Loucy (cell line): ENCODE data around the gene UGP2.

Source experiments
- EZH2phosphoT487 ChIP-seq: fragments of 200-600 bp; IDR thresholded peaks from 2 replicates; pipeline ENCODE4 v1.6.1; 2018; ENCODE audit warnings: antibody characterized with exemption, mild to moderate bottlenecking, moderate library complexity, borderline replicate concordance
- TF ChIP-seq, protein P1 (sequence below): fragments of 200-600 bp; sonication (generic); conservative IDR thresholded peaks from 2 replicates; pipeline ENCODE4 v1.5.1; 2014; ENCODE audit warnings: mild to moderate bottlenecking, antibody characterized with exemption, low read length

DNA sequence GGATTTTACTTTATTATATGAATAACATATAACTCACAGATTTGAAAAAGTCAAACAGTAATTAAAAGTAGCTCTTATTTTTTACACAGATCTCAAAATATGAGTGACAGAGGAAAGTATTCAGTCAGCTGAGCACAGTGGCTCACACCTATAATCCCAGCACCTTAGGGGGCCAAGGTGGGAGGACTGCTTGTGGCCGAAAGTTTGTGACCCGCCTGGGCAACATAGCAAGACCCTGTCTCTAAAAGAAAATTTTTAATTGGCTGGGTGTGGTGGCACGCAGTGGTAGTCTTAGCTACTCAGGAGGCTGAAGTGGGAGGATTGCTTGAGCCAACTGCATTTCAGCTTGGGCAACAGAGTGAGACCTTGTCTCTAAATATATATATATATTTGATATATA lies 19.2 kb upstream of the UGP2 start:
- TF ChIP-seq, protein P1, sequence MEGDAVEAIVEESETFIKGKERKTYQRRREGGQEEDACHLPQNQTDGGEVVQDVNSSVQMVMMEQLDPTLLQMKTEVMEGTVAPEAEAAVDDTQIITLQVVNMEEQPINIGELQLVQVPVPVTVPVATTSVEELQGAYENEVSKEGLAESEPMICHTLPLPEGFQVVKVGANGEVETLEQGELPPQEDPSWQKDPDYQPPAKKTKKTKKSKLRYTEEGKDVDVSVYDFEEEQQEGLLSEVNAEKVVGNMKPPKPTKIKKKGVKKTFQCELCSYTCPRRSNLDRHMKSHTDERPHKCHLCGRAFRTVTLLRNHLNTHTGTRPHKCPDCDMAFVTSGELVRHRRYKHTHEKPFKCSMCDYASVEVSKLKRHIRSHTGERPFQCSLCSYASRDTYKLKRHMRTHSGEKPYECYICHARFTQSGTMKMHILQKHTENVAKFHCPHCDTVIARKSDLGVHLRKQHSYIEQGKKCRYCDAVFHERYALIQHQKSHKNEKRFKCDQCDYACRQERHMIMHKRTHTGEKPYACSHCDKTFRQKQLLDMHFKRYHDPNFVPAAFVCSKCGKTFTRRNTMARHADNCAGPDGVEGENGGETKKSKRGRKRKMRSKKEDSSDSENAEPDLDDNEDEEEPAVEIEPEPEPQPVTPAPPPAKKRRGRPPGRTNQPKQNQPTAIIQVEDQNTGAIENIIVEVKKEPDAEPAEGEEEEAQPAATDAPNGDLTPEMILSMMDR = no peak
- TF ChIP-seq EZH2phosphoT487 = no peak
